ENCODE measurements around the gene CPXM2.

The CPXM2 gene

GRCh38 chr10:123891144-123892071 lies at the start of gene CPXM2:
Gene CPXM2 (minus strand): TSS chr10:123891807. CDS start chr10:123891659, 148 bp downstream.
- TF ChIP-seq, protein P1, sequence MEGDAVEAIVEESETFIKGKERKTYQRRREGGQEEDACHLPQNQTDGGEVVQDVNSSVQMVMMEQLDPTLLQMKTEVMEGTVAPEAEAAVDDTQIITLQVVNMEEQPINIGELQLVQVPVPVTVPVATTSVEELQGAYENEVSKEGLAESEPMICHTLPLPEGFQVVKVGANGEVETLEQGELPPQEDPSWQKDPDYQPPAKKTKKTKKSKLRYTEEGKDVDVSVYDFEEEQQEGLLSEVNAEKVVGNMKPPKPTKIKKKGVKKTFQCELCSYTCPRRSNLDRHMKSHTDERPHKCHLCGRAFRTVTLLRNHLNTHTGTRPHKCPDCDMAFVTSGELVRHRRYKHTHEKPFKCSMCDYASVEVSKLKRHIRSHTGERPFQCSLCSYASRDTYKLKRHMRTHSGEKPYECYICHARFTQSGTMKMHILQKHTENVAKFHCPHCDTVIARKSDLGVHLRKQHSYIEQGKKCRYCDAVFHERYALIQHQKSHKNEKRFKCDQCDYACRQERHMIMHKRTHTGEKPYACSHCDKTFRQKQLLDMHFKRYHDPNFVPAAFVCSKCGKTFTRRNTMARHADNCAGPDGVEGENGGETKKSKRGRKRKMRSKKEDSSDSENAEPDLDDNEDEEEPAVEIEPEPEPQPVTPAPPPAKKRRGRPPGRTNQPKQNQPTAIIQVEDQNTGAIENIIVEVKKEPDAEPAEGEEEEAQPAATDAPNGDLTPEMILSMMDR (IDR thresholded peaks at IDR 0.05) = no peak

DNA sequence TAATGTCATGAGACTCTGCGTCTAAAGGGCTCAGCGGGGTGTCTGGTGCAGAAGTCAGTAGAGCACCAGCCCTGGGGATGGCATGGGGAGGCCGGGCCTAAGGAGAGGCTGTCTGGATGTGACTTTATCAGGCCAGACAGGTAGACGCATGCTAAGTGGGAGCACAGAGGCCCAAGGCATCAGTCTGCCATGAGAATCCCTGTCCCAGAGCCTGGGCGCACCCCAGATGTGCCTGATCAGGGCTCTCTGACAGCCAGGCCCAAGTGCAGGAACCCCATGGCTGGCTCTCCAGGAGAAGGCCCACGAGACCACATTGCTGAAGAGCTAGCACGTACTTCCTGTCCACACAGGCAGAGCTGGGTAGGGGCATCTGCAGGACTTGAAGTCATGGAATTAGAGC lies 48.0 kb upstream of the CPXM2 start:
- TF ChIP-seq, protein P1 (IDR thresholded peaks at IDR 0.05) = no peak

DNA sequence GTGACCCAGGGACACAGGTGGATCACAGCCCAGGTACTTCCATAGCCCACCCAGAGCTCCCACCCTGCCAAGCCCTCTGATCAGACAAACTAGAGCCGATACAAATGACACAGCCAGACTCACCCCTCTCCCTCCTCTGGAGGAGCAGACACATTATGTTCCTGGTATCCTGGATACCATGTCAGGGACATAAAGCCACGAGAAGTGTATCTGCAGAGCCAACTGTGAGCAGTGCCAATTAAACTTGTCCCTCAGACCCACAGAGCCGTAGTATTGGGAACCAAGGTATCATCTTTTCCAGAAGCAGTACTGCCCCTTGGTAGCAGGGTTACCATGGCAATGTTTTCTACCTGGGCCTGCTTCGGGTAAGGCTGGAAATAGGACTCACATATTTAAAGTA lies 47.3 kb upstream of the CPXM2 start:
- TF ChIP-seq, protein P1 (IDR thresholded peaks at IDR 0.05) = no peak

DNA sequence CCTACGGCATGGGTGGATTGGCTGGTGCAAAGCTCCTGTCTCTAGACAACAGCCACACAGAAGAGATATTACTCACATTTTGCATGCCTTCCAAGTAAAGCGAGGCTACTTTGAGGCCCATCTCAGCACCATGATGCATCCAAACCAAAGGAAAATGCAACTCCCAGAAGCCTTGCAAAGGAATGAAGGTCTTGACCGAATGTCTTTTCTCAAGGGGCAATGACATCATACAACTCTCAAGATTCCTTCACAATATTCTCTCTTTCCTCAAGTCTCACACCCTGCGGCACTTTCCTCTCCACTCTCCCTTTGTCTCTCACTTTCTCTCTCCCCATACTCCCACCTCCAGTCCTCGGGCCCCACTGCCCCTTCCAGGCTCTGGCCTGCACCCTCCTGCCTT lies 44.8 kb upstream of the CPXM2 start:
- TF ChIP-seq, protein P1 (IDR thresholded peaks at IDR 0.05) = no peak

- TF ChIP-seq, protein P1 (IDR thresholded peaks at IDR 0.05) = no peak
Measured at GRCh38 chr10:123935680-123936079, 44.1 kb upstream of the CPXM2 start.

- TF ChIP-seq, protein P1 (IDR thresholded peaks at IDR 0.05) = no peak
Measured at GRCh38 chr10:123934846-123935245, 43.2 kb upstream of the CPXM2 start.

DNA sequence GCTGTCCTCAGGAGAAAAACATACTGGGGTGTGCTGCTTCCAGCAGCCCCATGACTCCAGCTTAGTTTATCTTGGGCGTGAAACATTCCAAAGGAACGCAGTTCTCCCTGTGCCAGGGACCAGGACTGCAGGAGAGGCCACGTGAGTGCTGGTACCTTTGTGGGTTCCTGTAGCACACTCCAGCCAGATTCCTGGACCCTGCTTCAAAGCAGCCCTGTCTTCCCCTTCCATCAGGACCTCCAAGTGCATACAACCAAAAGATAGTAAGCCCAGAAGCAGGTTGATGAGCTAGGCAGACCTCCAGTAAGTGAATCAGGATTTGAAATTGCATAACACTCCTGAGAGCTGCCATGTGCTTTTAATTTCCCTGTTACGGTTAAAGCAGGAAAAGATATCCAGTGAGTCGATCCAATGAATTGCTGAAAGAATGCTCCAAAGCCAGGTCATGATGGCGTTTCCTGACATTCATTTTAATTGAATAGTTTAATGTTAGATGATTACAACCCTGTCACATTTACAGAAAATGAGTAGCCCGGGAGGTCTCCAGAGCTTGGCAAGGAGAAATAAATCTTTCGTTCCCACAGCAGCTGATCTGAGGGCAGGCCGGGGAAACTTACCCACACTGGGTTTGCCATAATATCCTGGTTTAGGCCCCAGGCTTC lies 38.9 kb upstream of the CPXM2 start:
- TF ChIP-seq, protein P1 (IDR thresholded peaks at IDR 0.05) = no peak
